SK-N-SH treated with all-trans-retinoic acid at 6 μM for 48 hours (cell line): ENCODE results near the gene PRRT3.
A peak's percentile ranks its signal among the peaks of the same experiment; 100 is the strongest.

ENCODE experiments used
- ATAC-seq: fragments of 200-7000 bp; cut with Tn5 transposase; 3 replicates; pipeline ENCODE4 v1.9.1; 2020; ENCODE audit warnings: mild to moderate bottlenecking, moderate library complexity
- ARNTL ChIP-seq: fragments of 450-650 bp; formaldehyde crosslinking; IDR thresholded peaks from 2 replicates; pipeline ENCODE4 v1.5.0; 2020; ENCODE audit warnings: low read depth, mild to moderate bottlenecking, moderate library complexity, borderline replicate concordance
- BACH2 ChIP-seq: fragments of 250-450 bp; sonication (Bioruptor Pico); IDR thresholded peaks from 2 replicates; pipeline ENCODE4 v1.9.0; 2021; ENCODE audit warnings: mild to moderate bottlenecking, borderline replicate concordance
- CREB5 ChIP-seq: fragments of 250-450 bp; sonication (Bioruptor Pico); IDR thresholded peaks from 2 replicates; pipeline ENCODE4 v1.5.1; 2020; ENCODE audit warnings: low read depth, mild to moderate bottlenecking, moderate library complexity
- CSDC2 ChIP-seq: fragments of 250-450 bp; sonication (Bioruptor Pico); IDR thresholded peaks from 2 replicates; pipeline ENCODE4 v1.5.0; 2020; ENCODE audit warnings: mild to moderate bottlenecking, moderate library complexity
- ESRRG ChIP-seq: fragments of 250-450 bp; sonication (Bioruptor Pico); IDR thresholded peaks from 2 replicates; pipeline ENCODE4 v1.6.1; 2021; ENCODE audit warnings: mild to moderate bottlenecking
- ISL1 ChIP-seq: fragments of 250-450 bp; sonication (Bioruptor Pico); IDR thresholded peaks from 2 replicates; pipeline ENCODE4 v2.1.2; 2022; ENCODE audit warnings: mild to moderate bottlenecking, moderate library complexity
- OSR1 ChIP-seq: fragments of 250-450 bp; sonication (Bioruptor Pico); IDR thresholded peaks from 2 replicates; pipeline ENCODE4 v1.8.0; 2022; ENCODE audit warnings: moderate library complexity, mild to moderate bottlenecking, inconsistent platforms
- PATZ1 ChIP-seq: fragments of 250-450 bp; sonication (Bioruptor Pico); IDR thresholded peaks from 2 replicates; pipeline ENCODE4 v1.8.0; 2020; ENCODE audit warnings: mild to moderate bottlenecking, moderate library complexity, borderline replicate concordance
- POU6F1 ChIP-seq: fragments of 250-450 bp; sonication (Bioruptor Pico); IDR thresholded peaks from 2 replicates; pipeline ENCODE4 v1.8.0; 2021; ENCODE audit warnings: low read depth, mild to moderate bottlenecking, moderate library complexity, borderline replicate concordance
- PPARA ChIP-seq: fragments of 250-450 bp; sonication (Bioruptor Pico); IDR thresholded peaks from 2 replicates; pipeline ENCODE4 v1.5.0; 2020; ENCODE audit warnings: mild to moderate bottlenecking, borderline replicate concordance
- RARB ChIP-seq: fragments of 250-450 bp; sonication (Bioruptor Pico); IDR thresholded peaks from 2 replicates; pipeline ENCODE4 v1.8.0; 2021; ENCODE audit warnings: mild to moderate bottlenecking, moderate library complexity
- SNAI2 ChIP-seq: fragments of 250-450 bp; sonication (Bioruptor Pico); IDR thresholded peaks from 2 replicates; pipeline ENCODE4 v1.5.0; 2020; ENCODE audit warnings: mild to moderate bottlenecking, moderate library complexity
- TCF4 ChIP-seq: fragments of 250-450 bp; sonication (Bioruptor Pico); IDR thresholded peaks from 2 replicates; pipeline ENCODE4 v1.8.0; 2021; ENCODE audit warnings: mild to moderate bottlenecking, moderate library complexity, borderline replicate concordance
- TSHZ2 ChIP-seq: fragments of 250-450 bp; sonication (Bioruptor Pico); IDR thresholded peaks from 2 replicates; pipeline ENCODE4 v1.5.0; 2020; ENCODE audit warnings: mild to moderate bottlenecking, moderate library complexity
- ZC3H10 ChIP-seq: fragments of 250-450 bp; sonication (Bioruptor Pico); IDR thresholded peaks from 2 replicates; pipeline ENCODE4 v1.5.1; 2021; ENCODE audit warnings: mild to moderate bottlenecking, moderate library complexity
- ZFP3 ChIP-seq: fragments of 250-450 bp; sonication (Bioruptor Pico); IDR thresholded peaks from 2 replicates; pipeline ENCODE4 v1.5.0; 2020; ENCODE audit warnings: mild to moderate bottlenecking, moderate library complexity
- ZNF565 ChIP-seq: fragments of 450-650 bp; formaldehyde crosslinking; conservative IDR thresholded peaks from 2 replicates; pipeline ENCODE4 v1.5.0; 2020; ENCODE audit warnings: low read depth, mild to moderate bottlenecking, moderate library complexity
- ZNF70 ChIP-seq: fragments of 450-650 bp; formaldehyde crosslinking; IDR thresholded peaks from 2 replicates; pipeline ENCODE4 v1.5.0; 2020; ENCODE audit warnings: mild to moderate bottlenecking, moderate library complexity
- ZNF8 ChIP-seq: fragments of 450-650 bp; formaldehyde crosslinking; IDR thresholded peaks from 2 replicates; pipeline ENCODE4 v1.5.0; 2020; ENCODE audit warnings: mild to moderate bottlenecking, moderate library complexity

The PRRT3 gene

GRCh38 chr3:9980251-9980650 is 28.0 kb upstream of the PRRT3 start:
- ATAC-seq = no peak
- TF ChIP-seq ISL1 (CRISPR knock-in tag) (no peak), SNAI2 (CRISPR knock-in tag) (no peak), OSR1 (CRISPR knock-in tag) (no peak)

GRCh38 chr3:9978710-9979305 is 26.6 kb upstream of the PRRT3 start:
- no peak for TF ChIP-seq TSHZ2 (CRISPR knock-in tag)
- TF ChIP-seq TCF4 (CRISPR knock-in tag) = no peak
- no peak for TF ChIP-seq POU6F1 (CRISPR knock-in tag)
- no peak for TF ChIP-seq ZNF8 (CRISPR knock-in tag)
- TF ChIP-seq ZC3H10 (CRISPR knock-in tag) = no peak
- TF ChIP-seq ZNF565 (CRISPR knock-in tag) = no peak
- TF ChIP-seq PPARA (CRISPR knock-in tag) = no peak
- no peak for TF ChIP-seq CREB5 (CRISPR knock-in tag)
- no peak for TF ChIP-seq ZFP3 (CRISPR knock-in tag)
- TF ChIP-seq ARNTL (CRISPR knock-in tag) = no peak
- no peak for TF ChIP-seq ZNF70 (CRISPR knock-in tag)
- no peak for TF ChIP-seq SNAI2 (CRISPR knock-in tag)
- no peak for TF ChIP-seq ESRRG
- ATAC-seq = no peak

- TF ChIP-seq TCF4 (CRISPR knock-in tag) (no peak), BACH2 (no peak), SNAI2 (CRISPR knock-in tag) (no peak), CSDC2 (CRISPR knock-in tag) (no peak), ISL1 (CRISPR knock-in tag) (peak; percentile 34; the same call in 1 of the 2 replicates), RARB (no peak), ZNF8 (CRISPR knock-in tag) (no peak), ZC3H10 (CRISPR knock-in tag) (0 out of 2 replicates have a peak, but pooled peaks have one; percentile 25), PATZ1 (no peak)
- peak; percentile 97 for ATAC-seq
Observed at GRCh38 chr3:9976721-9977709, 24.8 kb upstream of the PRRT3 start.
